SW480 (cell line): Measurements from ENCODE around the gene BTRC.

ENCODE experiments used
- DNase-seq: peaks from one replicate; pipeline ENCODE4 v3.0.0-alpha.2; 2016; ENCODE audit warnings: low spot score

Gene BTRC

GRCh38 chr10:101535949-101536348 is 182.0 kb downstream of the BTRC start:
- no peak for DNase-seq

- DNase-seq, result peak; percentile 16
Observed at GRCh38 chr10:101536800-101537199, 182.8 kb downstream of the BTRC start.

GRCh38 chr10:101538446-101538845 is 184.5 kb downstream of the BTRC start:
- DNase-seq, result no peak

- DNase-seq, result no peak
Observed at GRCh38 chr10:101545898-101546297, 191.9 kb downstream of the BTRC start.

- no peak for DNase-seq
Observed at GRCh38 chr10:101550965-101551364, 197.0 kb downstream of the BTRC start.

GRCh38 chr10:101552442-101552841 is 198.5 kb downstream of the BTRC start:
- no peak for DNase-seq

GRCh38 chr10:101557541-101557940 is 203.6 kb downstream of the BTRC start:
- DNase-seq, result no peak

GRCh38 chr10:101558204-101558603 is 204.2 kb downstream of the BTRC start:
- DNase-seq, result peak; percentile 59

GRCh38 chr10:101558671-101559595 is 205.0 kb downstream of the BTRC start:
- no peak for DNase-seq

GRCh38 chr10:101559596-101560297 is 205.8 kb downstream of the BTRC start:
- DNase-seq, result no peak

GRCh38 chr10:101560298-101561067 is 206.5 kb downstream of the BTRC start:
- no peak for DNase-seq

- DNase-seq, result no peak
Observed at GRCh38 chr10:101561068-101561915, 207.3 kb downstream of the BTRC start.

GRCh38 chr10:101562231-101562630 is 208.3 kb downstream of the BTRC start:
- no peak for DNase-seq

- no peak for DNase-seq
Observed at GRCh38 chr10:101563007-101563406, 209.0 kb downstream of the BTRC start.

- no peak for DNase-seq
Observed at GRCh38 chr10:101563497-101564040, 209.6 kb downstream of the BTRC start.

GRCh38 chr10:101564490-101564991 is 210.6 kb downstream of the BTRC start:
- no peak for DNase-seq

- no peak for DNase-seq
Observed at GRCh38 chr10:101565370-101565900, 211.5 kb downstream of the BTRC start.

GRCh38 chr10:101565936-101566332 is 212.0 kb downstream of the BTRC start:
- DNase-seq, result no peak

- DNase-seq, result no peak
Observed at GRCh38 chr10:101566333-101567164, 212.6 kb downstream of the BTRC start.
